BLaER1 treated with 17β-estradiol and CSF1 and Interleukin-3, amounts not matched to agents 10 nM and 100 nM (cell line): ENCODE data around the gene AP4E1.
A peak's percentile ranks its signal among the peaks of the same experiment; 100 is the strongest.
"Not testable (repeated sequence)": the region's sequence is repeated elsewhere in the genome, so short reads cannot be mapped to it uniquely, and the experiment has no call there.

ENCODE experiments used
- H3K27ac ChIP-seq, 11 experiments: shearing (Covaris generic); formaldehyde crosslinking; 2 replicates each; pipeline ENCODE4 v1.8.1; 2022
- H3K27me3 ChIP-seq, 11 experiments: shearing (Covaris generic); formaldehyde crosslinking; 2 replicates each; pipeline ENCODE4 v1.8.1; 2022
- H3K36me3 ChIP-seq, 11 experiments: shearing (Covaris generic); formaldehyde crosslinking; 2 replicates each; pipeline ENCODE4 v1.8.1; 2022
- H3K4me1 ChIP-seq, 10 experiments: shearing (Covaris generic); formaldehyde crosslinking; 2 replicates each; pipeline ENCODE4 v1.8.1; 2022
- H3K4me2 ChIP-seq, 11 experiments: shearing (Covaris generic); formaldehyde crosslinking; 2 replicates each; pipeline ENCODE4 v1.8.1; 2022
- H3K4me3 ChIP-seq, 10 experiments: shearing (Covaris generic); formaldehyde crosslinking; 2 replicates each; pipeline ENCODE4 v1.8.1; 2022
- H3K9ac ChIP-seq, 11 experiments: shearing (Covaris generic); formaldehyde crosslinking; 2 replicates each; pipeline ENCODE4 v1.8.1; 2022
- H3K9me3 ChIP-seq, 11 experiments: shearing (Covaris generic); formaldehyde crosslinking; replicated peaks in 1 of 11; 2 replicates each; pipeline ENCODE4 v1.8.1; 2022
- H4K20me1 ChIP-seq, 11 experiments: shearing (Covaris generic); formaldehyde crosslinking; 2 replicates each; pipeline ENCODE4 v1.8.1; 2022
- Cebpa-rat ChIP-seq, 11 experiments: shearing (Covaris generic); IDR thresholded peaks; 2 replicates each; pipeline ENCODE4 v1.8.1; 2022

Gene AP4E1

GRCh38 chr15:50953302-50953701 lies 44.8 kb downstream of the AP4E1 start:
- Histone ChIP-seq H3K9me3 (peaks cover 29 to 62% (median 52%) of the 10 kb centered on the region in 11 experiments), H3K4me2 (no peak overlapping the region), H3K27me3 (no peaks in the 10 kb centered on the region), H3K4me3 (no peak overlapping the region), H3K4me1 (no peaks in the 10 kb centered on the region), H4K20me1 (peaks cover 0 to 7% (median 0%) of the 10 kb centered on the region in 11 experiments; a peak in 1 of 22 replicates), H3K27ac (no peak overlapping the region), H3K9ac (no peak overlapping the region), H3K36me3 (peaks cover 86 to 100% (median 94%) of the 10 kb centered on the region in 11 experiments)
- no peak for TF ChIP-seq Cebpa-rat (IDR thresholded peaks at IDR 0.05)

GRCh38 chr15:50954837-50955236 lies 46.4 kb downstream of the AP4E1 start:
- H3K27ac ChIP-seq, H3K9ac ChIP-seq, H3K4me1 ChIP-seq, H3K4me3 ChIP-seq, H4K20me1 ChIP-seq, H3K4me2 ChIP-seq, H3K27me3 ChIP-seq: not testable (repeated sequence)
- Histone ChIP-seq H3K36me3 (peaks cover 91 to 100% (median 100%) of the 10 kb centered on the region in 11 experiments), H3K9me3 (peaks cover 41 to 77% (median 64%) of the 10 kb centered on the region in 11 experiments)

- H3K9ac ChIP-seq, result no peak overlapping the region
- no peaks in the 10 kb centered on the region for H3K27me3 ChIP-seq
- H3K4me3 ChIP-seq, result no peak overlapping the region
- H3K36me3 ChIP-seq, result peaks cover 97 to 100% (median 99%) of the 10 kb centered on the region in 11 experiments
- peaks cover 0 to 7% (median 0%) of the 10 kb centered on the region in 11 experiments; a peak in 1 of 22 replicates for H4K20me1 ChIP-seq
- no peaks in the 10 kb centered on the region for H3K4me1 ChIP-seq
- no peak overlapping the region for H3K27ac ChIP-seq
- TF ChIP-seq Cebpa-rat (IDR thresholded peaks at IDR 0.05), result no peak
- no peak overlapping the region for H3K4me2 ChIP-seq
- H3K9me3 ChIP-seq, result peaks cover 86 to 98% (median 93%) of the 10 kb centered on the region in 11 experiments
Measured at GRCh38 chr15:50959717-50960116, 51.2 kb downstream of the AP4E1 start.

- peaks cover 93 to 100% (median 98%) of the 10 kb centered on the region in 11 experiments for H3K36me3 ChIP-seq
- no peak for TF ChIP-seq Cebpa-rat (IDR thresholded peaks at IDR 0.05)
- no peak overlapping the region for H3K9ac ChIP-seq
- no peak overlapping the region for H3K4me2 ChIP-seq
- no peaks in the 10 kb centered on the region for H3K4me1 ChIP-seq
- no peak overlapping the region for H3K4me3 ChIP-seq
- H3K27ac ChIP-seq, result no peak overlapping the region
- no peaks in the 10 kb centered on the region for H3K27me3 ChIP-seq
- H4K20me1 ChIP-seq, result no peaks in the 10 kb centered on the region
- H3K9me3 ChIP-seq, result peaks cover 74 to 88% (median 82%) of the 10 kb centered on the region in 11 experiments
Measured at GRCh38 chr15:50964075-50964474, 55.6 kb downstream of the AP4E1 start.

GRCh38 chr15:50968353-50968752 lies 59.9 kb downstream of the AP4E1 start:
- peaks cover 75 to 89% (median 79%) of the 10 kb centered on the region in 11 experiments for H3K9me3 ChIP-seq
- H3K4me2 ChIP-seq, result no peak overlapping the region
- H3K4me3 ChIP-seq, result no peak overlapping the region
- no peak overlapping the region for H3K27ac ChIP-seq
- no peak overlapping the region for H3K9ac ChIP-seq
- H4K20me1 ChIP-seq, result no peaks in the 10 kb centered on the region
- H3K27me3 ChIP-seq, result no peaks in the 10 kb centered on the region
- H3K36me3 ChIP-seq, result peaks cover 93 to 100% (median 98%) of the 10 kb centered on the region in 11 experiments
- TF ChIP-seq Cebpa-rat (IDR thresholded peaks at IDR 0.05), result no peak
- no peaks in the 10 kb centered on the region for H3K4me1 ChIP-seq

GRCh38 chr15:50970524-50970923 lies 62.0 kb downstream of the AP4E1 start:
- Histone ChIP-seq H3K9me3 (peaks cover 70 to 87% (median 77%) of the 10 kb centered on the region in 11 experiments), H3K9ac (no peak overlapping the region), H4K20me1 (no peaks in the 10 kb centered on the region), H3K4me3 (no peak overlapping the region), H3K27me3 (no peaks in the 10 kb centered on the region), H3K27ac (no peak overlapping the region), H3K36me3 (peaks cover 93 to 100% (median 98%) of the 10 kb centered on the region in 11 experiments), H3K4me2 (no peak overlapping the region), H3K4me1 (no peaks in the 10 kb centered on the region)
- no peak for TF ChIP-seq Cebpa-rat (IDR thresholded peaks at IDR 0.05)

- Histone ChIP-seq H3K27me3 (no peaks in the 10 kb centered on the region), H3K4me1 (no peaks in the 10 kb centered on the region), H4K20me1 (no peaks in the 10 kb centered on the region), H3K27ac (no peak overlapping the region), H3K4me3 (peak overlapping the region in 1 of 10 experiments; percentile 21; a peak in 1 of 20 replicates), H3K9me3 (peaks cover 64 to 83% (median 72%) of the 10 kb centered on the region in 11 experiments), H3K9ac (no peak overlapping the region), H3K4me2 (no peak overlapping the region), H3K36me3 (peaks cover 92 to 100% (median 97%) of the 10 kb centered on the region in 11 experiments)
- no peak for TF ChIP-seq Cebpa-rat (IDR thresholded peaks at IDR 0.05)
Measured at GRCh38 chr15:50971115-50971514, 62.6 kb downstream of the AP4E1 start.

- no peak overlapping the region for H3K4me2 ChIP-seq
- H3K36me3 ChIP-seq, result peaks cover 90 to 100% (median 95%) of the 10 kb centered on the region in 11 experiments
- no peaks in the 10 kb centered on the region for H4K20me1 ChIP-seq
- TF ChIP-seq Cebpa-rat (IDR thresholded peaks at IDR 0.05), result no peak
- no peak overlapping the region for H3K9ac ChIP-seq
- no peaks in the 10 kb centered on the region for H3K4me1 ChIP-seq
- H3K27ac ChIP-seq, result no peak overlapping the region
- peak overlapping the region in 1 of 10 experiments; percentile 21; a peak in 1 of 20 replicates for H3K4me3 ChIP-seq
- H3K9me3 ChIP-seq, result peaks cover 64 to 82% (median 71%) of the 10 kb centered on the region in 11 experiments
- H3K27me3 ChIP-seq, result no peaks in the 10 kb centered on the region
Measured at GRCh38 chr15:50971542-50971941, 63.1 kb downstream of the AP4E1 start.

- Histone ChIP-seq H3K27ac (no peak overlapping the region), H4K20me1 (no peaks in the 10 kb centered on the region), H3K36me3 (peaks cover 72 to 100% (median 85%) of the 10 kb centered on the region in 11 experiments), H3K4me2 (no peak overlapping the region), H3K9ac (no peak overlapping the region), H3K4me1 (no peaks in the 10 kb centered on the region), H3K27me3 (no peaks in the 10 kb centered on the region), H3K4me3 (no peak overlapping the region), H3K9me3 (peaks cover 56 to 74% (median 66%) of the 10 kb centered on the region in 11 experiments)
- TF ChIP-seq Cebpa-rat (IDR thresholded peaks at IDR 0.05), result no peak
Measured at GRCh38 chr15:50973605-50974004, 65.1 kb downstream of the AP4E1 start.

GRCh38 chr15:50977162-50977561 lies 68.7 kb downstream of the AP4E1 start:
- Histone ChIP-seq H3K4me1 (peaks cover 0 to under 1% (median 0%) of the 10 kb centered on the region in 10 experiments; a peak in 1 of 20 replicates), H3K9ac (no peak overlapping the region), H3K27ac (no peak overlapping the region), H3K4me2 (no peak overlapping the region), H3K36me3 (peaks cover 69 to 100% (median 84%) of the 10 kb centered on the region in 11 experiments), H3K9me3 (peaks cover 22 to 39% (median 32%) of the 10 kb centered on the region in 11 experiments), H4K20me1 (no peaks in the 10 kb centered on the region), H3K4me3 (no peak overlapping the region), H3K27me3 (no peaks in the 10 kb centered on the region)
- TF ChIP-seq Cebpa-rat (IDR thresholded peaks at IDR 0.05), result no peak
